Amygdala (tissue), 56 donors: ENCODE results near the gene FBH1.
"Not testable (repeated sequence)": the region's sequence is repeated elsewhere in the genome, so short reads cannot be mapped to it uniquely, and the experiment has no call there.

Source experiments
- DNase-seq, 56 donors: peaks; one replicate each; lab custom pipeline; 2025; lab: John Stamatoyannopoulos, UW

FBH1 gene

DNA sequence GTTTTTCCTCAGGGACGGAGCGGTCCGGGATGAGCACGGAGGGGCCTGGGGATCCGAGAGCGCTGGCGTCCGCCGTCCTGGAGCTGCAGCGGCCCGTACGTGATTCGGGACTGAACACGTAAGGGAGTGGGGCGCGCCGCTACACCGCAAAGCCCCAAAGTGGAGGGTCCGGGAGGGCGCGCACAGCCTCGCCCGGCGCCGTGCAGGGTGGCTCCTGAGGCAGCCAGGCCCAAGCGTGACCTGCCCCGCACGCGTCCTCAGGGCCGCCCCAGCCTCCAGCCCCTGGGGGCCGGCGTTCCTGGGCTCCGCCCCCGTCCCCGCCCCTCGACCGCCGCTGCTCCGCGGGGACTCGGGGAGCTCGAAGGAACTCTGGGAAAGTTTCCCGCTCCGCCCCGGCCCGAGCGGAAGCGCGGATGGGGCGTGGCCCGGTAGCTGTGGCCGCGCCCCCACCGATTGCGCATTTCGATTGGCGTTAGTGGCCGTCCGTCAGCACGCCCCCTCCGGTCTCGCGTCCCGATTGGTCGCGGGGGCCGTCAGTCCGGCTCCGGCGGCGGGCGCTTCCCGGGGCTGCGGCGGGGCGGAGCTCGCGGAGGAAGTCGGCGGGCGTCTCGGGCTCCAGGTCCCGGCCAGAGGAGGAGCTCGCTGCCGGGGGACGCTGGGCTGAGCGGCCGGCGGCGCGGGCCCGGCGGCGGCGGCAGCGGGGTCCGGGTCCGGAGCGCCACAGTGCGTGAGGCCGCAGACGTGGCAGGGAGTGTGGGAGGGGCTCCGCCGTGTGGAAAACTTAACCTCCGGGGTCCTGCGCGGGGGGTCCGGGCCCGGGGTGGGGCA, at the start of gene FBH1, which contains the start of gene ANKRD16:
Gene FBH1, plus strand, starts transcription at position 620 of the 828 bp plus-strand sequence. Its CDS starts 103 bp downstream, at position 723.
Gene ANKRD16, minus strand, starts transcription at position 270 of the 828 bp plus-strand sequence. CDS start 539 bp downstream, outside the sequence.
- DNase-seq = peak; percentile 82 to 99 (median 96)

DNA sequence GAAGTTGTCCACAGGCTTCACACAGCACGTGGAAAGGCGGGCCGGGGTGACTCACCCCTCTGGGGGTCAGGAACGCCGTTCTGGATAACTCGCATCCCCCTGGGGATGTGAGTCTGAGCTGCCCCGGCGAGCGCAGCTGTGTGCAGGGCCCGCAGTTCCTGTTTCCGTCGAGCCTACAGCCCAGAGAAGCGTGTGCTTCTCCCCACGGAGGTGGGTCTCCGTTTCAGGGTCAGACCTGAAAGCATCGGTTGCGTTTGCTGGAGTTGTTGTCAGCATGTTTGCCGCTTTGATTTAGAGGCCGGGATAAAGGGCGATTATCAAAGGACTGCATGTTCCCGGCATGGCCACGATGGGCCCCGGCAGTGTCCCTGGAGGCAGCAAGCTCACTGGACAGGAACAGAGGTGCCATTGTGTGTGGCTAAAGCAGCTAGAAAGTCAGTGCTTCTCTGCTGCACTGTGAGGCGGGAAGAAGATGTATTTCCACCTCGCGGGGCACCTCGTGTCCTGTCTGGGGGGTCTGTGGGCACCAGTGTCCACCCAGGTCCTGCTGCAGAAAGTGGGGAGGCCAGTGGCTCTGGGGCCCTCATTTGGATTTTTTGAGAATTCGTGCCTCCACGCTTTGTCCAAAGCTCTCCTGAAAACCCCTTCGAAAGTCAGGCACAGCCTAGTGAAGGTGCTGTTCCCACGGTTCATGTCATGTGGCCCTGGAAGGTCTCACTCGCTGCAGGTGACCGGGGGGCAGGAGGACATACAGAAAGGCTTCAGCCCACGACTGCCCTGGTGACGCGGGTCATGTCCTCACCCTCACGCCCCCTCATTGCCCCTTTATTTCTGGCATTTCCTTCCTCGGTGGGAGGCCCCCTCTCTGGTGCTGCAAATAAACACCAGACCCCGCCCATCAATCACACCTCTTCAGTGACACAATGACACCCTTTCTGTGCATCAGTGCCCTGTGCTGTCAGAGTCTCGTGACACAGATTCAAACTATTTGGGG, 49.4 kb upstream of the FBH1 start:
- peak in 52 of 56 donors; percentile 9 to 79 (median 50) for DNase-seq

DNA sequence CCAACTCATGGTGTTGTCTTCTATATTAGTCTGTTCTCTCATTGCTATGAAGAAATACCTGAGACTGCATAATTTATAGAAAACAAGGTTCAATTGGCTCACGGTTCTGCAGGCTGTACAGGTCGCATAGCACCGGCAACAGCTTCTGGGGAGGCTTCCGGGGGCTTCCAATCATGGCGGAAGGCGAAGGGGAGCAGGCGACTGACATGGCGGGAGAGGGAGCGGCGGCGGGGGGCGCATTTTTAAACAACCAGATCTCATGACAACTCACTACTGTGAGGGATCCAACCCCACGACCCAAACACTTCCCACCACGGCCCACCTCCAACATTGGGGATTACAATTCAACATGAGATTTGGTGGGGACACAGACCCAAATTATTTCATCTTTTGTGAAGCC, 48.1 kb upstream of the FBH1 start:
- no peak for DNase-seq

DNA sequence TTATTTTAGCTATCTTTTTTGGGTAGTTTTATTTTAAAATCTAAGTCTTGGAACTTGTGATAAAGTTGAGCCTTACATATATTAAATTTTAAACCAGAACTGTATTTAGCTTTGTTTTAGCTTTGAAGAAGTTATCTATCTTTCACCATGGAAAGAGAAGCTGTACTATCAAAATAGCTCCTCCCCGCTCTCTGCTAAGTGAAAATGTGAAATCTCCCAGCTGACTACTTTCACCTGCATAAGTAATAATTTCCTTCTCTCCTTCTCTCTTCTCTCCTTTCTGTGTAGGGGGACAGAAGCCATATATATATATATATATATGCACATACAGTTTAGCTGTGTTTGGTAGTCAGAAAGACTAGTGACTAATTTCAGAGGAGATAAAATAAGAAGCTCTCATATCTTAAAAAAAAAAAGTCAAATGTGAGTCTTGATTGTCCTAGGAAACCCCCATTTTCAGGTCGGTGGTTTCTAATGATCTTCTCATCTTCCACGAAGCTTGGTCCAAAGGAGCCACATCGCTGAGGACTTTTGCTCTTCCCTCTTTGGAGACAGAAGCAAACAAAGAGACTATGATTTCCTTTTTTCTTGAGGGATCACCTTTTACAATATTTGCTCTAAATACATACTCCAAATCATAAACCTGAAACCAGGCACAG, 46.2 kb upstream of the FBH1 start:
- no peak for DNase-seq

DNA sequence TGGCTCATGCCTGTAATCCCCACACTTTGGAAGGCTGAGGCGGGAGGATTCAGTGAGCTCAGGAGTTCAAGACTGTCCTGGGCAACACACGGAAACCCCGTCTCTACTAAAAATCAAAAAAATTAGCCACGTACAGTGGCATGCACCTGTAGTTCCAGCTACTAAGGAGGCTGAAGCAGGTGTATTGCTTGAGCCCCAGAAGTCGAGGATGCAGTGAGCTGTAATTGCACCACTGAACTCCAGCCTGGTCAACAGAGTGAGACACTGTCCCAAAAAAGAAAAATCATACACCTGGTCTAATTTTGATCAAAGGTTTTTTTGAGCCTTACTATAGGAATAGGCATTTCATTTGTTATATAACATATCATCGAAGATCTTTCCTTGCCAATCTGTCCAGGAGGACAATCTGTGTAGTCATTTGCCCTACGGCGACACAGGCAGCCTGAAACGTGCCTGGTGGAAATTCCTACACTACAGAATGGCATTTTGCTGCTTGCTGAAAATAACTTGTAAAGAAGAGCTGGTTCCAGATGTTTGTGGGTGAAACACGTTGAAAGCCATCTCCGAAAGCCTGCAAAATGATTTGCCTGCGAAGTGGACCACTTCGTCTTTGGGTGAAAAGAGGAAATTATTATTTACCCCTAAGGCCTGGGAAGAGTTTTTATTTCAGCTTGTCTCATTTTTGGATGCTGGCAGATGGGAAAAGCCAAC, 45.5 kb upstream of the FBH1 start:
- DNase-seq = no peak

DNA sequence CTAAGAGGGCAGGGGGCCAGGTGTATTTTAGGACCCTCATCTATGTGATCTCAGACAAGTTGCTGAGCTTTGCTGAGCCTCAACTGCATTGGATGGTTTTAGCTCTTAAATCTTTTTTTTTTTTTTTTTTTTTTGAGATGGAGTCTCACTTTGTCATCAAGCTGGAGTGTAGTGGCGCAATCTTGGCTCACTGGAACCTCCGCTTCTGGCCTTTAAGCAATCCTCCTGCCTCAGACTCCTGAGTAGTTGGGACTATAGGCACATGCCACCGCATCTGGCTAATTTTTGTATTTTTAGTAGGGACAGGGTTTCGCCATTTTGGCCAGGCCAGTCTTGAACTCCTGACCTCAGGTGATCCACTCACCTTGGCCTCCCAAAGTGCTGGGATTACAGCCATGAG, 43.4 kb upstream of the FBH1 start:
- not testable (repeated sequence) for DNase-seq

DNA sequence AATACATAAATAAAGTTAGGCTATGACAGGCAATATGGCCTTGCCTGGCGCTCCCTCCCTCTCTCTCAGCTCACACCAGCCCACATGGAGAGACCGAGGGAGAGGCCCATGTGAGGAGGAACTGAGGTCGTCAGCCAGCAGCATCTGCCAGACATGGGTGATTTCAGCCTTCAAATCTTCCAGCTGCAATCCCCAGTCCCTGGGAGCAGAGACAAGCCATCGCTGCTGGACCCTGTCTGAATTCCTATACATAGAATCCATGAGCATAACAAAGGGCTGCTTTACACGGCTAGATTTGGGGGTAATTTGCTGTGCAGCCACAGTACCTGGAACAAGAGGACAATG, 35.9 kb upstream of the FBH1 start:
- no peak for DNase-seq

DNA sequence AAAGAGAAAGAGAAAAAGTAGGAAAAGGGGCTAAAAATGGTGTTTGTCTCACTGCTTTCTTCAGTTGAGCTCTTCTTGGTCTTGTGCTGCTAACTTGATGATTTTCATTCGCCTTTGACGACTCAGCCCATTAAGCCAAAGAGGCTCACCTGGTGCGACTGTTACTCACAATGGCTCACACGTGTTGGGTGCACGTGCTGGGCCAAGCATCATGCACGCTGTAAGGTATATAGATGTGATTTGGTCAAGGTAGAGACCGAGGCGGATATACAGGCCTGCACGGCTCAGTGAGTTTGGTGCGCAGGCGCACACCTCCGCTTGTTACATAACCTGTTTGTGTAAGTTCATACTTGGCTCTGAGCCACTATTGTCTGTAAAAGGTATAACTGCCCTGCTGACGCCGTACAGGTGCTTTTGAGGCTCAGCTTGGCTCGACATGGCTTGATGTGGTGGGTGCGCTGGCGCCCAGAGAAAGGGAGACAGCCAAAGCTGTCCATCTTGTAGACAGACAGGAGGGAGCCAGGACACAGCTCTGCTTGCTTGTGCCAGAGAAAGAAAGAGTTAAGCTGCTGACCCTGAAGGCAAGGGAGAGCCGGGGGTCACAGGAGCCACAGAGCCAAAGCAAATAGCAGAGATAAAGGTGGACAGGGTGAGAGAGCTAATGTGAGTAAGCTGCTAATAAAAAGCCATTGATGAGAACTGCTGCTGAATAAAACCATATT, 33.9 kb upstream of the FBH1 start:
- DNase-seq = no peak

DNA sequence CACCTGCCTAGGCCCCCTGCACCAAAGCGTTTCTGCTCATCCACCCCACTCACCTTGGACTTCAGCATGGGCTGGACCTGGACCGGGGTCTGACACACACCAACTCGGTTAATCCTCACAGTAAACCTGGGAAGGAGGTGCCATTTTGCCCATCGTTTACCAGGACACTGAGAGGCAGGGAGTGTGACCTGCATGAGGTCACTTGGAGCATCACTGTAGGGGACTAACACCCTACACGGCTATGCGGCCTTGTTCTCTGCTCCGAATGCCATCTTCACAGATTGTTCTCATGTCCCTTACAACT, 33.4 kb upstream of the FBH1 start:
- no peak for DNase-seq

DNA sequence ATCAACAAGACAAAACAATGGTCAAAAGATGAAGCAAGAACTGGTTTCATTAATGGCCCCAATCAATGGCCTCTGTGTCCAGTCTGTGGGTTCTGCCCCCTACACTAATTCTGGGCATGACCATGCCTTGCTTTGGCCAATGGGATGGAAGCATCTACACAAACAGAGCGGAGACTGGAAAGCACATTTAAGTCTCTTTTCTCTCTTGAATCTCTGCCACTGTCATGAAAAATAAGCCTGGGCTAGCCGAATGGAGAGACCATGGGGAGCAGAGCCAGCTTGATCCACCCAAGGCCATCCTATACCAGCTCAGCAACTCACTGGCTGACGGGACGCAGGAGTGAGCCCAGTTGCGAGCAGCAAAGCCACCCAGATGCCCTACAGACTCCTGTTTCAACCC, 31.2 kb upstream of the FBH1 start:
- DNase-seq = peak in 48 of 56 donors; percentile 6 to 86 (median 48)

DNA sequence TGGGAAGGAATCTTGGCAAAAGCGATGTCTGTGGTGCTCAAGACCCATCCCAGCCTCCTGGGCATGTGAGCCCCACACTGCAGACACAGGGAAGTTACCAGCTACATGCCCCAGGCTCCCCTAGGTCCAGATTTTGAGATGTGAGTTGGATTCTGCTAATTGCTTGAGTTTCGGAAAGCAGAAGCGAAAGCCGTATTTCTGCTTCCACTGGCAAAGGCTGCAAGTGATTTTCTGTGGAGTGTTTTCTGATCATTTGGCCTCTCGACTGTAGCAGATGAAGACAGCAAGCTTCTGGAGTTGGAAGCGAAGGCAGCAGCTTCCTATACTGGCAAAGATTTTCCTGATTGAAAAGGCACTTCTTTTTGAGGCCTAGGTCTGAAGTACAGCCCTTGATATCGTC, 30.0 kb upstream of the FBH1 start:
- DNase-seq = peak in 5 of 56 donors; percentile 5 to 53 (median 10)

DNA sequence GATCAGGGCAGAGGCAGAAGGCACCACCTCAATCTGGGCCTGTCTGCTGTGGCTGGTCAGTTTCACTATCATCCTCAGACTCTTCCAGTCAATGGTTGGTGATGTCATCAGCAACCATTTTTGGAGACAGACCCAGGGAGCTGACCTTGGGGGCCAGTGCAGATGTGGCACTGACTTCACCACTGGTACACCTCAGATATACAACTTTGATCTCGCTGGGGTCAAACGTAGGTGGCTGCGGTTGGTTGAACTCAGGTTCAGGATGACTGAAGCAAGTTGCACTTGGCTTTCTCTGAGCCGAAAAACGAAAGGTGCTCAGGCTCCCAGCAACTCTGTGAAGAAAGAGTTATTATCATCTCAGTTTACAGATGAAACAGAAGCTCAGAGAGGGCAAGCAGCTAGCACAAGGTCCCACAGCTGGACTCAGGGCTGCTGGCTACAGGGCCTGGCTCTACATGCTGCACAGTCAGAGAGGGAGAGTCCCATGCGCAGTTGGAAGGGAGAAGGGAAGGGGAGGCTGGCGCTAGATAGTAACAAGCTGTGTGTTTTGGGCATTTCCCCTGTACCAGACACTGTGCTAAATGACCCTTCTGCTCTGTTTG, 27.6 kb upstream of the FBH1 start:
- no peak for DNase-seq

DNA sequence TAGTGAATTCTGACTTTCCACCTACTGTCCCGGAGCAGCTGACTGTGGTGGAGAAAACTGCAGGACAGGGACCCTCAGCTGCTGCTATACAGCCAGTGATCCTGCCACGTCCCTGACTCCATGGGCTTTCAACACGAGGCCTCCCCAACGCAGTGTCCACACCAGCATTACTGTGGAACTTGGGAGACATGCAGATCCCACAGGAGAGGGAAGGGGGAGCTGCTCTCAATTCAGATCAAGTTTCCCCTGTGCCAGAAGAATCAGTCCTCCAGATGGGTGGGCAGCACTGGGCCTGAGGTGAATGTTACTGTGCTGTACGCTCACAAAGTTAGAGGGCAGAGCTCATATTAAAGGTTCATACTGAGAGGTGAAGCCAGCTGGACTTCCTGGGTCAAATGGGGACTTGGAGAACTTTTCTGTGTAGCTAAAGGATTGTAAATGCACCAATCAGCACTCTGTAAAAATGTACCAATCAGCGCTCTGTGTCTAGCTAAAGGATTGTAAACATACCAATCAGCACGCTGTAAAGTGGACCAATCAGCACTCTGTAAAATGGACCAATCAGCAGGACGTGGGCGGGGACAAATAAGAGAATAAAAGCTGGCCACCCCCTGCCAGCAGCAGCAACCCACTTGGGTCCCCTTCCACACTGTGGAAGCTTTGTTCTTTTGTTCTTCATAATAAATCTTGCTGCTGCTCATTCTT, 26.9 kb upstream of the FBH1 start:
- DNase-seq = not testable (repeated sequence)

DNA sequence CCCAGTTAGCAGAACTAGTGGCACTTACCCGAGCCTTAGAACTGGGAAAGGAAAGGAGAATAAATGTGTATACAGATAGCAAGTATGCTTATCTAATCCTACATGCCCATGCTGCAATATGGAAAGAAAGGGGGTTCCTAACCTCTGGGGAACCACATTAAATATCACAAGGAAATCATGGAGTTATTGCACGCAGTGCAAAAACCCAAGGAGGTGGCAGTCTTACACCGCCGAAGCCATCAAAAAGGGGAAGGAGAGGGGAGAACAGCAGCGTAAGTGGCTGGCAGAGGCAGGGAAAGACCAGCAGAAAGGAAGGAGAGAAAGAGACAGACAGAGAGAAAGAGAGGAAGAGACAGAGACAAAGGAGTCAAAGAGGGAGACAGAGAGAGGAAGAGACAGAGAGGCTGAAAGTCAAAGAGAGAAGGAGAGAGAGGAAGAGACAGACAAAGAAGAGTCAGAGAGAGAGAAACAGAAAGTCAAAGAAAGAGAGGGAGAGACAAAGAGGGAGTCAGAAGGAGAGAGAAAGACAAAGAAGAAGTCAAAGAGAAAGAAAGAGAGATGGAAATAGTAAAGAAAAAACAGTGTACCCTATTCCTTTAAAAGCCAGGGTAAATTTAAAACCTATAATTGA, 23.5 kb upstream of the FBH1 start:
- DNase-seq = not testable (repeated sequence)

DNA sequence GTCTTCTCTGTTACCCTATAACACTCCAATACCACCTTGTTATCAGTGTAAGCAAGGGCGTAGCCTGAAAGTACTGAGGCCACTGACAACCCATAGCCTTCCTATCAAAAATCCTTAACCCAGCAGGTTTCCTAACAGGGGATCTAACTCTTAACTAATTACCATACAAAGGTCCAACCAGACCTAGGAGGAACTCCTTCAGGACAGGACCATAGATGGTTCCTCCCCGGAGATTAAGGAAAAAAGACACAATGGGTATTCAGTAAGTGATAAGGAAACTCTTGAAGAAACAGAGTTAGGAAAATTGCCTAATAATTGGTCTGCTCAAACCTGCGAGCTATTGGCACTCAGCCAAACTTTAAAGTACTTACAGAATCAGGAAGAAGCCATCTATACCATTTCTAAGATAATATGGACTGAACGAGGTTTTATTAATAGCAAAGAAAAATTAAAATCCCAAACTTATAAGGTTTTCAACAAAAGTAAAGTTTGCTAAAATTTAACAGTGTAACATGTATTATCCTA, 22.9 kb upstream of the FBH1 start:
- DNase-seq = not testable (repeated sequence)

DNA sequence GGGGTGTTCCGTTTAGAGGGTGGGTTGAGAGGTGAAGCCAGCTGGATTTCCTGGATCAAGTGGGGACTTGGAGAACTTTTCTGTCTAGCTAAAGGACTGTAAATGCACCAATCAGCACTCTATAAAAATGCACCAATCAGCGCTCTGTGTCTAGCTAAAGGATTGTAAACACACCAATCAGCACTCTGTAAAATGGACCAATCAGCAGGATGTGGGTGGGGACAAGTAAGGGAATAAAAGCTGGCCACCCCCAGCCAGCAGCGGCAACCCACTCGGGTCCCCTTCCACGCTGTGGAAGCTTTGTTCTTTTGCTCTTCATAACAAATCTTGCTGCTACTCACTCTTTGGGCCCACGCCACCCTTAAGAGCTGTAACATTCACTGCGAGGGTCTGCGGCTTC, 21.7 kb upstream of the FBH1 start:
- DNase-seq = not testable (repeated sequence)

DNA sequence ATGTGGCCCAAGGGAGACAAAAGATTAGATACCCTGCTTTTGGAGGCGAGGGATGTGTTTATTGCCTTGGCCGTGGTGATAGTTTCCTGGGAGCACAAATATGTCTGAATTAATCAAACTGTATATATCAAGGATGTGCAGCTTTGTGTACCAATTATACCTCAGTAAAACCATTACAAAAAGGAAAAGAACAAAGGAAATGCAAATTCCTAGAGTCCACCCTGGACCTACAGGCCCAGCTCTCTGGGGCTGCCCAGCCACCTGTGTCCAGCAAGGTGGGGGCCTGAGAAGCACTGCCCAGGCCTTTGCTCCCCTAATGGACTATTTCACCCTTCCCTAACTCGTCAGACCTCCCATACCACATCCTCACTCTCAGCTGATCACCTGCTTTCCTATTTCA, 20.9 kb upstream of the FBH1 start:
- DNase-seq = no peak

DNA sequence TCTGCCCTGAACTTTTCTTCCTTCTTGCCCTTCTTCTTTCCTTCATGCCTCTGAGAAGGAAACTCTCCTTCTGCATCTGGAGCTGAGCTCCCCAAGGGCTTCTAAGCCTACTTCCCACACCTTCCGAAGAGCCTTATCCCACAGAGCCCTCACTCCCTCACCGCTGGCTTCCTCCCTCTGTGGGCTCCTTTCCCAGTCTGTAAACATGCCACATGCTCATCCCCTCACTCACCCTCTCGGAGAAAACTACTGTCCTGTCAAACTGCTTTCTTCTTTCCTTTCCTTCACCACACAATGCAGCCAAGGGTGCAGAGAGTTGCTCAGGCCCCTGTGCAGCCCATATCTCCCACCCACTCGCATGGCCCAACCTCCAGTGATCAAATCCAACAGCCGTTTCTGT, 18.4 kb upstream of the FBH1 start:
- DNase-seq = no peak
